Measurements from ENCODE around the gene MTF2.
"Not testable (repeated sequence)": the region's sequence is repeated elsewhere in the genome, so short reads cannot be mapped to it uniquely, and the experiment has no call there.

The MTF2 gene

DNA sequence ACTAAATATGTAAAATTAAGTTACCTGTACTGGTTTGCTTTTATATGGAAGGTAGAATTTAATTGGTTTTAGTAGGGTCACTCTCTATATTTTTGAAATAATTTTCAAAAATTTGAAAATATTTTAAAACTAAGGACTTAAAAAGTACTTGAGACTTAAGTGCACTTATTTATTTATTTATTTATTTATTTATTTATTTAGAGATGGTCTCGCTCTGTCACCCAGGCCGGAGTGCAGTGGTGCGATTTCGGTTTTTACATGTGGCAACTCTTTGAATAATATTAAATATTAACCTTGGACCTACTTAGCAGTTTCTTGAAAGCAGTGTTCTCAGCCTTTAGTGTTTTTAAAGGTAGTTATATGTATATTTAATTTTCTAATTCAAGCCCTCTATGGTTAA lies 64.7 kb downstream of the MTF2 start:
- DNase-seq: no peak

DNA sequence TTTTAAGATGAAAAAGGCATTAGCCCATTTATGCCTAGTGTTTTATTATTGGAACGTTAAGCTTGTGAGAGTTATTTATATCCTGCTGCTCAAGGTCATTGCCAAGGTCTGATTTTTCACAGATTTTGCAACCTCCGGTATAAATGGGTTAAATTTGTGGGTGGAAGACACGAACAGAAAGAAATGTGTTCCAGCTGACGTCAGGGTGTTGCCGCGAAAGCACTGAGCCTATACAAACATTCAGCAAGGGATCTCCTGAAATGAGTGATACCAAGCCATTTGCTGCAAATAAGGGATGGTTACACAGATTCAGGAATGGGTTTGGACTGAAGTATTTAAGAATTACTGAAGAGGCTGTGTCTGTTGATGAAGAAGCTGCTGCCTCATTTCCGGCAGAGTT lies 68.9 kb downstream of the MTF2 start:
- DNase-seq: no peak

DNA sequence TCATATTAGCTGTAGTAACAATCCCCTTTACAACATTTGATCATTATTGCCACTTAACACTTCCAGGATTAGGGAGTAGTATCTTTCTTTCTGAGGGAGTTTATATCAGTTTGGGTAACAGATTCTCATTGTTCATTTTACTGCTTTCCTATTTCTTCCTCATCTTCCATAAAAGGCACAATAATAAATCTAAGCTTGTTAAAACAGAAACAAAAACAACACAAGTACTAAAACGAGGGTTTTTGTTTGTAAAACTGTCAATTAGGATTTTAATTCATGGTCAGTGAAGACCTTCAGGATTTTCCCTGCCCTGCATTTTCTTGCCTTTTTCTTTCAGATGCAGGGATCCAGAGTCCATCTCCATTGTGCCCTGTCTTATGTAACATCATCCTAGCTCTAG lies 71.6 kb downstream of the MTF2 start:
- DNase-seq: no peak

DNA sequence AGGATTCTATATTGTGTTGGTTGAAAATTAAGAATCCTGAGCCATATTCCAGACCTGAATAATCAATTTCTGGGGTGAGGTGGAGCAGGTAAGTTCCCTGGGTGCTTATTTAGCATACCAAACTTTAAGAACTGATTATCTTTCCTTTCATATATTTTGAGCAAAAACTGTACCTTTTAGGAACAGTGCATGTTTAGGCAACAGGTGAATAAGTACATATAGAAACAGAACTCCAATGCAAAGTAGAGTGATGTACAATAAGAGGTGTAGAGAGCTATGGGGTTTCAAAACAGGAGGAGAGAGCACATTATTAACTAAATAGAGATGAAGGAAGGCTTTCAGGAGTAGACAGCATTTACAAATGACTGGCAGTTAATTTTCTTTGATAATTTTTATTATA lies 72.4 kb downstream of the MTF2 start:
- no peak for DNase-seq

DNA sequence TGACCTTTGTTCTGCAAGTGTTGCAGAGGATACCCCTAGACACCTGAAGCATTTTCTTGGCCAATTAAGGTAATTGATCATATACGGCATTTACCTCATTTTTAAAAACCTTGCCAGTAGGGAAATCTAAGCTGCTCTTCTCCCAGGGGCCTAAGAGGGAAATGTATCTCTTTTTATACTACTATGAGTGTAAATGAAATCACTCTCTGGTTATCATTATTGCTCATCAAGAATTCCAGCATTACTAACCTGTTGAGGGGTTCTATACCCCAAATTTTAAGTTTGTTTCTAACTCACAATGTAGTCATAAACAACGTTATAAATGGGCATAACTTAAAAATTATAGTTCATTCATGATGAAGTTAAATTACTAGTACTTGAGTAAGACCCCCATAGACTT lies 73.8 kb downstream of the MTF2 start:
- no peak for DNase-seq

DNA sequence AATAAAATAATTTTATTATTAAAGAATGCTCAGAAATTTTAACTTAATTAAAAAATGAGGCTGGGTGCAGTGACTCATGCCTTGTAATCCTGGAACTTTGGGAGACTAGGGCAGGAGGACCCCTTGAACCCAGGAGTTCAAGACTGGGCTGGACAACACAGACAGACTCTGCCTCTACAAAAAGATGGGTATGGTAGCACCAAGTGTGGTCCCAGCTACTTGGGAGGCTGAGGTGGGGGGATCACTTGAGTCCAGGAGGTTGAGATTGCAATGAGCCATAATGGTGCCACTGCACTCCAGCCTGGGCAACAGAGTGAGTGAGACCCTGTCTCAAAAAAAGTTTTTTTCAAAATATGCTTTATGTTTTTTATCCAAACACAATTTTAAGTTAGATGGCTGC lies 75.8 kb downstream of the MTF2 start:
- DNase-seq: no peak

DNA sequence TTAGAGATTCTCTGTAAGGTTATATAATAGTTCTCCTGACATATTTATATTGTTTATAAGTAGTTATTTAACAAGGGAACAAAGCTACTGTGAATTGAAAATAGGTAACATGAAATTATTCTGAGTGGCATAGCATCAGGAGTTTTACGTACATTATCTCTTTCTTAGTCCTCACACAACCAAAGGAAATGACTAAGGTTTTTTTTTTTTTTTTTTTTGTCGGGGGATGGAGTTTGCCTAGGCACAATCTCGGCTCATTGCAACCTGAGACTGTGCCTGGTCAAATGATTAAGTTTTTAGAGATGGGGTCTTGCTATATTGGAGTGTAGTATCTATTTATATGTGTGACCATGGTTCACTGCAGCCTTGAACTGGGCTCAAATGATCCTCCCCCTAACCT lies 76.3 kb downstream of the MTF2 start:
- no peak for DNase-seq

DNA sequence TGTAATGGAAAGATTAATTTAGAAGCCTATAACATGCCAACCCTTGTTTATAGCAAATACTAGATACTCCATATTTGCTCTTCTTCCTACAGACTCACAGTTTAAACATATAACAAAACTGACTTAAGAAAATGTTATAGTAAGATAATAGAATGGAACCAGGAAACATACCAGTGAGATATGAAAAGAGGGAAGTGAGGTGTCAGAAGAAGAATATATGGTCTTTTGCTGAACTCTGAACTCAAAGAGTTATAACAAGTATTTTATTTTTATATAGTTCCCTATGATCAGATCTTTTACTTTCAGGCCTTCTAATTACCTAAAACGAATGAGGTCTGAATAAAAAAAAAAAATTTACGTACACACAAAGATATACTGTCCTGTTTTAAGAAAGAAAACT lies 80.3 kb downstream of the MTF2 start:
- no peak for DNase-seq

DNA sequence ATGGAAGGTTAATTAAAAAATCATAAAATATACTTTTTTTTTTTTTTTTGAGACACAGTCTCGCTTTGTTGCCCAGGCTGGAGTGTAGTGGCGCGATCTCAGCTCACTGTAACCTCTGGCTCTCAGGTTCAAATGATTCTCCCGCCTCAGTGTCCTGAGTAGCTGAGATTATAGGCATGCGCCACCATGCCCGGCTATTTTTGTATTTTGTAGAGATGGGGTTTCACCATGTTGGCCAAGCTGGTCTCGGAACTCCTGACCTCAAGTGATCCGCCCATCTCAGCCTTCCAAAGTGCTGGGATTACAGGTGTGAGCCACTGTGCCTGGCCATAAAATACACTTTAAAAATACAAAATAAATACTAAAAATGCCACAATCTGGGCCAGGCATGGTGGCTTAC lies 84.2 kb downstream of the MTF2 start:
- not testable (repeated sequence) for DNase-seq

DNA sequence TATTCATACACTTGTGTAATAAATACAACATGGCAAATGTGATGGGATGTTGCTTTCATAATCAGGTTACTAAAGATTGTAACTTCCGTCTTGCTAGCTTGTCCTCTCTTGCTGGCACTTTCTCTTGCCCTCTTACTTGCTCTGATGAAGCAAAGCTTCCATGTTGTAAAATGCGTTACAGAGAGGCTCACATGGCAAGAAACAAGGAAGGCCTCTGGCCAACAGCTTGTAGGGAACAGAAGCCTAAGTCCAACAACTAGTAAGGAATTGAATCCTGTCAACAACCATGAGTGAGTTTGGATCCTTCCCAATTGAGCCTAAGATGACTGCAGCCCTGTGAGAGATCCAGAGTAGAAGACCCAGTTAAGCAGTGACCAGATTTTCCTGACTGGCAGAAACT lies 85.7 kb downstream of the MTF2 start:
- no peak for DNase-seq

DNA sequence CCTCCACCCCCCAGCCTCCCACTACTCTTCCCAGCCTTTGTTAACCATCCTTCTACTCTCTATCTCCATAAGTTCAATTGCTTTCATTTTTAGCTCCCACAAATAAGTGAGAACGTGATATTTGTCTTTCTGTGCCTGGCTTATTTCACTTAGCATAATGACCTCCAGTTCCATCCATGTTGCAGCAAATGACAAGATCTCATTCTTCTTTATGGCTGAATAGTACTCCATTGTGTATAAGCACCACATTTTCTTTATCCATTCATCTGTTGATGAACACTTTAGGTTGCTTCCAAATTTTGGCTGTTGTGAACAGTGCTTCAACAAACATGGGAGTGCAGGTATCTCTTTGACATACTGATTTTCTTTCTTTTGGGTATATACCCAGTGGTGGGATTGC lies 86.8 kb downstream of the MTF2 start:
- not testable (repeated sequence) for DNase-seq

DNA sequence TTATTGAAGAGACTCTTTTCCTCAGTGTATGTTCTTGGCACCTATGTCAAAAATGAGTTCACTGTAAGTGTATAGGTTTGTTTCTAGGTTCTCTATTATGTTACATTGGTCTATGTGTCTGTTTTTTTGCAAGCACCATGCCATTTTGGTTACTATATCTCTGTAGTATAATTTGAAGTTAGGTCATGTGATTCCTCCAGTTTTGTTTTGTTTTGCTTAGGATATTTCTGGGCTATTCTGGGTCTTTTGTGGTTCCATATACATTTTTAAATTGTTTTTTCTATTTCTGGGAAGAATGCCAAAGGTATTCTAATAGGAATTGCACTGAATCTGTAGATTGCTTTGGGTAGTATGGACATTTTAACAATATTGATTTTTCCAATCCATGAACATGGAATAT lies 87.9 kb downstream of the MTF2 start:
- no peak for DNase-seq

DNA sequence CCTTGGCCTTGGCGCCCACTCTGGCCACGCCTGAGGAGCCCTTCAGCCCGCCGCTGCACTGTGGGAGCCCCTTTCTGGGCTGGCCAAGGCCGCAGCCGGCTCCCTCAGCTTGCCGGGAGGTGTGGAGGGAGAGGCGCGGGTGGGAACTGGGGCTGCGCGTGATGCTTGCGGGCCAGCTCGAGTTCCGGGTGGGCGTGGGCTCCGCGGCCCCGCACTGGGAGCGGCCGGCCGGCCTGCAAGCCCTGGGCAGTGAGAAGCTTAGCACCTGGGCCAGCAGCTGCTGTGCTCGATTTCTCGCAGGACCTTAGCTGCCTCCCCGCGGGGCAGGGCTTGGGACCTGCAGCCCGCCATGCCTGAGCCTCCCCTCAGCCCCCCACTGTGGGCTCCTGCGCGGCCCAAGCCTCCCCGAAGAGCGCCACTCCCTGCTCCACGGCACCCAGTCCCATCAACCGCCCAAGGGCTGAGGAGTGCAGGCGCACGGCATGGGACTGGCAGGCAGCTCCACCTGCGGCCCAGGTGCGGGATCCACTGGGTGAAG lies 91.1 kb downstream of the MTF2 start:
- not testable (repeated sequence) for DNase-seq

DNA sequence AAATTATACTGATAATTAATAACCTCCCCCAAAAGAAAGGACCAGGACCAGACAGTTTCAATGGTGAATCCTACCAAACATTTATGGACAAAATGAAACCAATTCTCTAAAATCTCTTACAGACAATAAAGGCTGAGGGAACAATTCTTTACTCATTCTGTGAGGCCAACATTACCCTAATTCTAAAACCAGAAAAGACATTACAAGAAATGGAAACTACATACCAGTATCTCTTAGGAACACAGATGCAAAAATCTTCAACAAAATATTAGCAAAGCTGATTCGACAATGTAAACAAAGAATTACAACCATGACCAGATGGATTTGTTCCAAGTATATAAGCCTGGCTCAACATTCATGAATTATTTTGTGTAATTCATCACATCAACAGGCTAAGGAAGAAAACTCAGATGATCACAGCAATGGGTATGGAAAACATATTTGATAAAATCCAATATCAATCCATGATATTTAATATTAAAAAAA lies 92.5 kb downstream of the MTF2 start:
- no peak for DNase-seq

DNA sequence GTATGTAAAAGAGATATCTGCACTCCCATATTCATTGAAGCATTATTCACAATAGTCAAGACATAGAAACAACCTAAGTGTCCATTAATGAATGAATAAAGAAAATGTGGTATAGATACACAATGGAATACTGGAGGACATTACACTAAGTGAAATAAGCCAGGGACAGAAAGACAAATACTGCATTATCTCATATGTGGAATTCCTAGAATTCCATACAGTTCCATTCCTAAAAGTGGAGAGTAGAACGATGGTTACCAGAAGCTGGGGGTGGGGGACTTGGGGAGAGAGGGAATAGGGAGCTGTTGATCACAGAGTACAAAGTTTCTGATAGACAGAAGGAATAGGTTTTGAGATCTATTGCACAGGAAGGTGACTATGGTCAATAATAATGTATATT lies 93.7 kb downstream of the MTF2 start:
- no peak for DNase-seq

DNA sequence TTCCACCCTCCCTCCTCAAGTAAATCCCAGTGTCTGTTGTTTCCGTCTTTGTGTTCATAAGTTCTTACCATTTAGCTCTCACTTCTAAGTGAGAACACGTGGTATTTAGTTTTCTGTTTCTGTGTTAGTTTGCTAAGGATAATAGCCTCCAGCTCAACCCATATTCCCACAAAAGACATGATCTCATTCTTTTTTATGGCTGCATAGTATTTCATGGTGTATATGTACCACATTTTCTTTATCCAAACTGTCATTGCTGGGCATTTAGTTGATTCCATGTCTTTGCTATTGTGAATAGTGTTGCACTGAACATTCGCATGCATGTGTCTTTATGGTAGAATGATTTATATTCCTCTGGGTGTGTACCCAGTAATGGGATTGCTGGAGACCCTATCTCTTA lies 95.6 kb downstream of the MTF2 start:
- DNase-seq: not testable (repeated sequence)

DNA sequence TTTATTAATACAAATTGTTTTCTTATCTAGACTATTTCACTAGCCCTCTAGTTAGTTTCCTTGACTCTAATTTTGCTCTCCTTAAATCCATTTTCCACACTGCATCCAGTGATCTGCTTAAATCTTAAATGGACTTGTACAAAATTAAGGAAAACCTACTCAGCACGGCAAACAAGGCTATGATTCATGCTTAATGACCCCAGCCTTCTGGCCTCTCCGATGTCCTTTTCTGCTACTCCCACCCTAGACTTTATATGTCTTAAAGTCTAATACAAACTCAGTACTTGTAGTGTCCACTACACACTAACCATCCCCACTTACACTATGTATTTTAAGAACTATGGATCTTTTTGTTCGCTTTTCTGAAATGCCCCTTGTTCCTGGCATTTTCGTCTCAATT lies 98.9 kb downstream of the MTF2 start:
- no peak for DNase-seq

DNA sequence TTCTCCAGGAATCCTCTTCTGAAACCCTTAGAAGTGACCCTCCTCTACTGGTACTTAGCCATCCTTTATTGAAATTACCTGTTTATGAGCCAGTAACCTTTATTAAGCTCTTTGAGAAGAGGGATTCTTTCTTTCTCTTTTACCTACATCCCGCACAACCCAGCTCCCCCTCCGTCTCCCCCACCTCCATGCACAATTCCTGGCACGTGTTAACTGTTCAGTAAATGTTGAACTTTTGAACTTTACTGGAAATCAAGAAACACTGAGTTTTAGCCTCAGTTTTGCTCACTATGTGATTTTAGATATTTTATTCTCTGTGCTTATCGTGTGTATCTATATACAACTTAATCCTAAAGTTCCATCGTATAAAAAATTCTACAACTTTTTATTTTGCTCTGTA lies 99.3 kb downstream of the MTF2 start:
- DNase-seq: no peak

DNA sequence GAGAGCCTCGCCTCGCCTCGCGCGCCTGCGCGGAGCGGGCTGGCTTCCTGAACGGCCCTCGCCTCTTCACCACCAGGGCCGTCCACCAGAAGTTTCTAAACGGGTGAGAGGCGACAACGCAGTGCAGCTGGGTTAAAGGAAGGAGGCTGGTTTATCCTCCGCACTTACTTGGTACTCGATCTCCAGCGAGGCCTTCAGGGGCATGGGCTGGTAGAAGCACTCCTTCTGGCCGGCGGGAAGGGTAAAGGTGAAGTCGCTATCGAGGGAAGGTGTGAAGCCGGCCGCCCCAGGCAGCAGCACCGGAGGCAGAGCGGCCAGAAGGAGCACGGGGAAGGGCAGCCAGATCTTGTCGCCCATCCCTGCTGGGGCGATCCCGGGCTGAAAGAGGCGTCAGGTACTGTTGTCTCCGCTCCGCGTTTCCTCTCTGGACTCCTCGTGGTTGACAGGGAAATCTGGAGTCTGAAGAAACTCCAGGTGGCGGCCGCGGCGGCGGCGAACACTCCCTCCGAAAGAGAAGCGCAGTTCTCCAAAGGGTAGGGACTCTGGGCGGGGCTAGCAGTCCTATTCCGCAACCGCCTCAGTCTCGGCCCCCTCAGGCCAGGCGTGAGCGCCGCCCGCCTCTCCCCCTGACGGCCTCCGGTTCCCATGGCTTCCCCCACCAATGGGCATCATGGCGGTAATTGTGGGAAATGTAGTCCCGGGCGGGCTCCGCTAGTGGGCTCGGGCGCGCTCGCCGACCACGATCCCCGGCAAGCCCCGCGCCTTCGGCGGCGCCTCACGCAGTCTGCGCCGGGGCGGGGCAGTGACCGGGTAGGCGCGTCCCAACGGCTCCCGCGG lies 101.0 kb downstream of the MTF2 start, which contains the start of gene TMED5:
TMED5 (minus strand) TSS at position 528 of the 837 bp plus-strand sequence; CDS start at position 357, 171 bp downstream.
- peak; percentile 99 for DNase-seq

DNA sequence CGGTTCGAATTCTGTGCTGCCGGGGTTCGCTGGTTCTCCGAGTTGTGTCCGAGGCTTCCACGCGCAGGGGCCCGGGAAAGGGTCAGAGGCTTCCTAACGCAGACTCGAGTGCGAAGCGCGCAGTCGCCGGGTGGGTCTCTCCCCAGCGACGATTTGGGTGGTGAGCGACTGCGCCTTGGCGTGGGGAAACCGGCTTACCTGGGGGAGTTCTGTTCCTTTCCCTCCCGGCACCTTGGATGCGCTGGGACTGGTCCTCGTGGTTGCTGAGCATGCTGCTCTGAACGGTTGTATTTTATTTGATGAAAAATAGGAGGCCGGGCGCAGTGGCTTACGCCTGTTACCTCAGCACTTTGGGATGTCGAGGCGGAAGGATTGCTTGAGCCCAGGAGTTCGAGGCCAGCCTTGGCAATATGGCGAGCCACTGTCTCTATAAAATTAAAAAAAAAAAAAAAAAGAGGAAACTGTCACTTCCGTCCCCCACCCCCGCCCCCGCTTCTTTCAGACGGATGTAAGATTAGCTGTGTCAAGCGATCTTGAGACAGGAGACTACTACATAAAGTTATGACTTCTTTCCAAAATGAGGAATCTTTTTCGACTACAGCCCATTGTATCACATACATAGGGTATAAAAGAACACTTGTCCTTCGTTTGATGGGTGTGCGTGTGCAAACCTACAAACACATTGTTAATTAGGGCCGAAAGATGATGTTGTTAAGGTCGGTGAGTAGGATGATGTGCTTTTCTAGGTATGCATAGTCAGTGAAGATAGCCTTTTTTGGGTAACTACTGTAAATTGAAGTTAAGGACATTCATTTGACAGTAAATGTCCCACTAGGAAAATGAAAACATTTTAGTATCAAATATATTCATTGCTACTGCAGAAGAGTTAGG lies 101.9 kb downstream of the MTF2 start, which contains the start of gene CCDC18:
CCDC18 (plus strand) TSS at position 2 of the 891 bp plus-strand sequence. CDS start 2,638 bp downstream, outside the sequence.
- DNase-seq: no peak

DNA sequence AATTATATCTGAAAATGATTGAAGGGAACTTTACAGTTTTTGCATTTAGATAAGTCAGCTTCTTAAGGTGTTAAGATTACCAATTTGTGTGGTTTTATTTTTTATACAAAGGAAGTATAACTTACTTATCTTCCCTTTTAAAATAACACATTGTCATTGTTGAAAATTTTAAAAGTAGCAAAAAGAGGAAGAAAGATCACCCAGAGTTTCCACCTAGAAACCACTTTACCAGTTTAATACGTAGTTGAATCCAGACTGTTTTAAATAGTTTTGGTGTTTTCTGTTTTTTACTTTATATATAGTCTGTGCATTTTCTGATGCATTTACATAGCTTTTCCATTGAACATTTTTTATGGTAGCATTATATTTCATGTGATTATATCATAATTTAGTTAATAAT lies 107.6 kb downstream of the MTF2 start:
- DNase-seq: no peak
